ENCODE results near the gene TMEM179. TPM values are rescaled to one million over a fixed set of nuclear protein-coding genes. Genes with fewer than 3 reads are reported as not detected.

Gene TMEM179
- total and polyA plus RNA-seq, 2 of the 8 experiments (the other 6 are each of a cell fraction or from before 2014, with no cell fraction given): 2.9 to 4.0 TPM

DNA sequence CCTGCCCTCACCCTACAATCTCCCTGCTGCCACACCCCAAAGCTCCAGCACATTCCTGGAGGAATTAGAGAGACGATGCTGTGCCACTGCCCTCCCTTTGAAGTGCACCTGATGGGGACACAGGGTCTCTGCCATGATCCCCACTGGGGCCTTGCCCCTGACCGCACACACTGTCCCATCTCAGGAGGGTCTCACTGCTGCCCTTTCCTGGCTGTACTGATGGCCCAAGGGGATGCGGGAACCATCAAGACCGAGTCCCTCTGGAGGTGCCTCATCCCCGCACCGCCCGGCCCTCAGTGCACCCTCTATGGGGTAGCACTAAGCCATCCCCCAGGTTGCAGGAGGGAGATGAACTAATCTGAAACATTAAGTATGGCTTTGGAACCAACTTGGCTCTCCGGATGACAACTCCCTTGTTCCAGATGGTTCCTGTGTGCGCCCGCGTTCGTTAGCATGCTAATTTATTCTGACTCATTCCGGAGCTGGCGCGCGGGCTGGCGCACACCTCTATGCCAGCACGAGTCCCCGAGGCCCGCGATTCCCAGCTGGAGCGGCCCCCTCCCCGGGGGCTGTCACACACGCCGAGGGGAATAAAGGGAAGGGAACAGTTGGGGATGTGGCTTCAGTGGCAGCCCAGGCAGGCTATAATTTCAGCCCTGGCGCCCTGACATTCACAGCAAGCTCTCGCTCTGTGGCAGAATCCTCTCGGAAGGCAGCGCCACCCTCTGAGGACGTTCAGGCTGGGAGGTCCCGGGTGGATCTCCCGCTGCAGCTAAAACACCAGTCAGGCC is 59.2 kb downstream of the TMEM179 start:
- Histone ChIP-seq H3K4me3 (ENCODE audit: extremely low read depth in 1 of 4, insufficient read depth in 2 of 4, low read depth in 3 of 4, low read length in 4 of 4) (no peak overlapping the region), H3K27me3 (replicated peaks in 1 of 4; ENCODE audit: control insufficient read depth in 3 of 4, extremely low read depth in 1 of 4, insufficient read depth in 3 of 4, low read length in 3 of 4) (no peaks in the 10 kb centered on the region; a peak in 1 of 7 replicates), H3K14ac (ENCODE audit: insufficient read length) (no peak overlapping the region), H3K79me2 (ENCODE audit: control insufficient read depth in 1 of 2, insufficient read depth in 2 of 2, low read length in 2 of 2) (no peaks in the 10 kb centered on the region), H3K18ac (ENCODE audit: extremely low read depth, low read length) (no peak overlapping the region), H2BK15ac (ENCODE audit: low read length) (peak overlapping the region; percentile 89; the same call in 1 of the 2 replicates), H3K23me2 (ENCODE audit: low read depth, low read length) (peaks cover 2% of the 10 kb centered on the region; the same call in 1 of the 2 replicates), H3K4ac (replicated peaks; ENCODE audit: insufficient read length, low read depth, low read length) (no peak overlapping the region), H3K36me3 (ENCODE audit: control insufficient read depth in 2 of 4, insufficient read depth in 4 of 4, low read length in 3 of 4) (no peaks in the 10 kb centered on the region), H2AFZ (ENCODE audit: low read length) (no peak overlapping the region), H3K56ac (replicated peaks; ENCODE audit: insufficient read length, low read depth, low read length) (no peak overlapping the region), H4K8ac (ENCODE audit: extremely low read depth, insufficient read depth, low read length) (no peak overlapping the region), H4K5ac (ENCODE audit: insufficient read length, low read depth, low read length) (no peak overlapping the region), H2BK5ac (ENCODE audit: low read depth, low read length) (peak overlapping the region; percentile 26; the same call in 1 of the 2 replicates), H3K79me1 (ENCODE audit: low read depth, low read length) (no peaks in the 10 kb centered on the region), H4K91ac (replicated peaks; ENCODE audit: insufficient read length, low read length) (no peak overlapping the region), H3K27ac (ENCODE audit: low read depth, low read length) (no peak overlapping the region), H2BK20ac (ENCODE audit: low read length) (no peak overlapping the region), H2AK5ac (ENCODE audit: low read depth, low read length) (no peak overlapping the region; the same call in 1 of the 2 replicates), H3K23ac (ENCODE audit: insufficient read length) (no peak overlapping the region), H3K9ac (replicated peaks in 1 of 4; ENCODE audit: extremely low read depth in 1 of 4, low read depth in 3 of 4, low read length in 3 of 4) (no peak overlapping the region), H3K9me3 (ENCODE audit: insufficient read depth in 2 of 2, low read depth in 1 of 2, low read length in 1 of 2) (no peaks in the 10 kb centered on the region), H2BK120ac (replicated peaks; ENCODE audit: low read depth, low read length) (no peak overlapping the region), H4K20me1 (replicated peaks in 1 of 2; ENCODE audit: control insufficient read depth in 1 of 2, insufficient read depth in 2 of 2, low read length in 2 of 2) (peaks cover 0 to 3% of the 10 kb centered on the region in 2 experiments), H3K4me2 (ENCODE audit: insufficient read depth in 1 of 2, low read depth in 2 of 2, low read length in 2 of 2) (no peak overlapping the region), H2BK12ac (ENCODE audit: low read depth, low read length) (peak overlapping the region; percentile 88; the same call in 1 of the 2 replicates), H3K4me1 (replicated peaks in 1 of 4; ENCODE audit: control insufficient read depth in 3 of 4, insufficient read depth in 4 of 4, low read length in 3 of 4) (peaks cover 0 to 3% (median 1%) of the 10 kb centered on the region in 4 experiments; a peak in 3 of 7 replicates)
- 90% methylated on average over 32 of the region's 32 CpGs; no CpG with 5 or more reads in 1 of the 2 experiments for WGBS, 2 experiments (ENCODE audit: extremely low coverage in 1 of 2, insufficient coverage in 1 of 2, insufficient read length in 1 of 2, insufficient replicate concordance in 2 of 2, low coverage in 1 of 2, low lambda C conversion rate in 2 of 2, missing lambda C conversion rate in 1 of 2)
- no peak for FAIRE-seq
- DNase-seq (ENCODE audit: low read depth in 1 of 2, low spot score in 2 of 2): no peak
- ChIA-PET CTCF (ENCODE audit: partially characterized antibody) (interaction anchor here (1.3 kb wide), 2 partner anchors 9 to 19 kb away, joined by 3 to 4 read pairs; no protein-coding TSS in a partner anchor), POLR2A (ENCODE audit: partially characterized antibody) (no interaction called here)
- TF ChIP-seq CHD2 (IDR thresholded peaks at IDR 0.05; ENCODE audit: low read length) (no peak), NANOG (IDR thresholded peaks at IDR 0.05; ENCODE audit: insufficient read depth, low read depth, low read length, poor library complexity, severe bottlenecking) (no peak), NRF1 (IDR thresholded peaks at IDR 0.05; ENCODE audit: low read depth, low read length) (no peak), POU5F1 (IDR thresholded peaks at IDR 0.05; ENCODE audit: low read depth, low read length) (no peak), SIRT6 (IDR thresholded peaks at IDR 0.05; ENCODE audit: low read length) (no peak), PHF8 (conservative IDR thresholded peaks at IDR 0.05; ENCODE audit: low read depth, low read length) (no peak)
- TF ChIP-seq, protein P1, sequence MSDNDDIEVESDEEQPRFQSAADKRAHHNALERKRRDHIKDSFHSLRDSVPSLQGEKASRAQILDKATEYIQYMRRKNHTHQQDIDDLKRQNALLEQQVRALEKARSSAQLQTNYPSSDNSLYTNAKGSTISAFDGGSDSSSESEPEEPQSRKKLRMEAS (IDR thresholded peaks at IDR 0.05): no peak
- TF ChIP-seq, protein P2, sequence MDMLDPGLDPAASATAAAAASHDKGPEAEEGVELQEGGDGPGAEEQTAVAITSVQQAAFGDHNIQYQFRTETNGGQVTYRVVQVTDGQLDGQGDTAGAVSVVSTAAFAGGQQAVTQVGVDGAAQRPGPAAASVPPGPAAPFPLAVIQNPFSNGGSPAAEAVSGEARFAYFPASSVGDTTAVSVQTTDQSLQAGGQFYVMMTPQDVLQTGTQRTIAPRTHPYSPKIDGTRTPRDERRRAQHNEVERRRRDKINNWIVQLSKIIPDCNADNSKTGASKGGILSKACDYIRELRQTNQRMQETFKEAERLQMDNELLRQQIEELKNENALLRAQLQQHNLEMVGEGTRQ (IDR thresholded peaks at IDR 0.05; ENCODE audit: low read length): no peak

Data from H1 (cell line).